Kidney (tissue), 14 donors: ENCODE data around the gene ZBED4. TPM values are rescaled to one million over a fixed set of nuclear protein-coding genes. Genes with fewer than 3 reads are reported as not detected.

Experiments used
- DNase-seq, 5 donors: peaks; one replicate each; pipeline ENCODE4 v3.0.0-alpha.2; 2013 to 2020
- FAIRE-seq: peaks from 2 replicates; lab custom pipeline; 2012; peaks lifted over from hg19 to GRCh38; lab: Jason Lieb, UNC
- H3K27ac ChIP-seq, 2 donors: one replicate each; pipeline ENCODE4 v1.7.0; 2013; ENCODE audit warnings: low read depth in 2 of 2, low read length in 2 of 2, inconsistent platforms in 1 of 2
- H3K27me3 ChIP-seq: one replicate; pipeline ENCODE4 v1.7.1; 2013; ENCODE audit warnings: low read length, inconsistent platforms; ENCODE audit not compliant: control insufficient read depth, insufficient read depth
- H3K36me3 ChIP-seq, 3 donors: one replicate each; pipeline versions ENCODE4 v1.7.0 to v1.7.1; 2013; ENCODE audit warnings: low read length in 3 of 3, control low read depth in 1 of 3, inconsistent platforms in 1 of 3; ENCODE audit not compliant: insufficient read depth in 3 of 3, control insufficient read depth in 2 of 3
- H3K4me1 ChIP-seq, 3 donors: one replicate each; pipeline versions ENCODE4 v1.7.0 to v1.7.1; 2013; ENCODE audit warnings: low read length in 3 of 3, inconsistent platforms in 1 of 3, low read depth in 1 of 3; ENCODE audit not compliant: control insufficient read depth in 2 of 3, insufficient read depth in 2 of 3
- H3K4me3 ChIP-seq, 3 donors: one replicate each; pipeline versions ENCODE4 v1.7.0 to v1.8.1; 2013; ENCODE audit warnings: low read length in 3 of 3, control low read depth in 1 of 3, inconsistent platforms in 1 of 3
- H3K9ac ChIP-seq, 3 donors: one replicate each; pipeline versions ENCODE4 v1.7.0 to v1.7.1; 2013; ENCODE audit warnings: low read length in 3 of 3, control low read depth in 1 of 3, inconsistent platforms in 1 of 3
- H3K9me3 ChIP-seq, 3 donors: one replicate each; pipeline versions ENCODE4 v1.7.0 to v1.7.1; 2013; ENCODE audit warnings: low read length in 3 of 3, control low read depth in 1 of 3, inconsistent platforms in 1 of 3; ENCODE audit not compliant: control insufficient read depth in 2 of 3, insufficient read depth in 1 of 3
- CTCF ChIP-seq: IDR thresholded peaks from 3 replicates; pipeline ENCODE4 v1.5.1; 2012; ENCODE audit warnings: mild to moderate bottlenecking, moderate library complexity, borderline replicate concordance; ENCODE audit not compliant: insufficient read depth; ENCODE audit errors: extremely low read depth
- intact Hi-C: fragments of 100-400 bp; cut with DNase I; formaldehyde crosslinking; loops from one replicate; pipeline ENCODE4 v1.11.1; 2022
- polyA plus RNA-seq: library from polyadenylated mRNA; stranded (reverse); fragments of 350-450 nt; fragmentation: Illumina TruSeq; extraction: RNeasy Lipid Tissue Mini Kit (QIAGEN cat#74804); gene quantifications from one replicate; pipeline ENCODE4 v1.2.3, GENCODE V29; 2014; ENCODE audit warnings: low read depth, low replicate concordance; ENCODE audit not compliant: insufficient read depth
- total RNA-seq: library from RNA; stranded (reverse); fragmentation: NEBNext Ultra II Directional; extraction: Animal tissue kit (Norgen Biotek cat#: 25700); gene quantifications from one replicate; pipeline ENCODE4 v1.2.1, GENCODE V29; 2021
- donor health status: control.
- donor health status: control.
- donor health status: control.
- donor health status: control.
- donor health status: control.
- donor health status: DM: yes; HTN: yes; CAD: no.
- donor health status: Normal renal cell carcinoma (clear cell type).

ZBED4 gene
- total and polyA plus RNA-seq, 2 donors from 2014 or later = 2.1 to 12.9 TPM

GRCh38 chr22:49863931-49864330 is 10.3 kb downstream of the ZBED4 start:
- intact Hi-C loops = no loop called here
- H3K4me3 ChIP-seq = no peak overlapping the region
- TF ChIP-seq CTCF = no peak
- H3K27ac ChIP-seq = no peak overlapping the region
- H3K4me1 ChIP-seq = no peaks in the 10 kb centered on the region
- DNase-seq (no peak), FAIRE-seq (no peak)
- H3K9me3 ChIP-seq = peaks cover 0 to 14% (median 0%) of the 10 kb centered on the region in 3 donors
- H3K27me3 ChIP-seq = no peaks in the 10 kb centered on the region
- no peaks in the 10 kb centered on the region for H3K36me3 ChIP-seq
- no peak overlapping the region for H3K9ac ChIP-seq

DNA sequence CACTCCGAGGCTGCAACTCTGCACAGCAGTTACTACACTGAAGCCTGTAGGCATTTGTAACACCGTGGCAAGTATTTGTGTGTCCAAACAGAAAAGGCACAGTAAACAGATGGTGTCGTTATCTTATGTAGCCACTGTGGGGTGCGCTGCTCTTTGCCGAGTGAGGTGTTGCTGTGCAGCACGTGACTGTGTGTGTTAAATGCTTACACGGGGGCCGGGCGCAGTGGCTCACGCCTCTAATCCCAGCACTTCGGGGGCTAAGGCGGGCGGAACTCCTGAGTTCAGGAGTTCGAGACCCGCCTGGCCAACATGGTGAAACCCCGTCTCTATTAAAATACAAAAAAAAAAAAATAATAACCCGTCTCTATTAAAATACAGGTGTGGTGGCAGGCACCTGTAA is 11.5 kb downstream of the ZBED4 start:
- no peaks in the 10 kb centered on the region for H3K27me3 ChIP-seq
- peaks cover 0 to 3% (median 0%) of the 10 kb centered on the region in 3 donors for H3K36me3 ChIP-seq
- no peak for DNase-seq
- H3K27ac ChIP-seq = no peak overlapping the region
- H3K4me1 ChIP-seq = no peaks in the 10 kb centered on the region
- no peak for TF ChIP-seq CTCF
- intact Hi-C loops = no loop called here
- peaks cover 0 to 24% (median 4%) of the 10 kb centered on the region in 3 donors for H3K9me3 ChIP-seq
- no peak for FAIRE-seq
- H3K4me3 ChIP-seq = no peak overlapping the region
- no peak overlapping the region for H3K9ac ChIP-seq

GRCh38 chr22:49866134-49866533 is 12.5 kb downstream of the ZBED4 start:
- intact Hi-C loops = no loop called here
- H3K4me1 ChIP-seq = no peaks in the 10 kb centered on the region
- H3K27ac ChIP-seq = no peak overlapping the region
- no peak overlapping the region for H3K4me3 ChIP-seq
- no peak overlapping the region for H3K9ac ChIP-seq
- TF ChIP-seq CTCF = no peak
- peaks cover 0 to 26% (median 4%) of the 10 kb centered on the region in 3 donors for H3K9me3 ChIP-seq
- no peak for FAIRE-seq
- DNase-seq = no peak
- no peaks in the 10 kb centered on the region for H3K27me3 ChIP-seq
- peaks cover 0 to 3% (median 0%) of the 10 kb centered on the region in 3 donors for H3K36me3 ChIP-seq

GRCh38 chr22:49866646-49867045 is 13.0 kb downstream of the ZBED4 start:
- TF ChIP-seq CTCF = no peak
- no peaks in the 10 kb centered on the region for H3K27me3 ChIP-seq
- peaks cover 0 to 26% (median 4%) of the 10 kb centered on the region in 3 donors for H3K9me3 ChIP-seq
- H3K4me3 ChIP-seq = no peak overlapping the region
- no peaks in the 10 kb centered on the region for H3K4me1 ChIP-seq
- H3K36me3 ChIP-seq = peaks cover 0 to 3% (median 0%) of the 10 kb centered on the region in 3 donors
- intact Hi-C loops = no loop called here
- no peak overlapping the region for H3K27ac ChIP-seq
- DNase-seq = no peak
- FAIRE-seq = no peak
- H3K9ac ChIP-seq = no peak overlapping the region
